RWPE1 (cell line): ENCODE results near the gene MINDY4.

Experiments used
- CTCF ChIA-PET: fragments of 350-600 bp; sonication (Branson Sonifier 250); formaldehyde crosslinking; extraction: SDS; loops from one replicate; lab custom pipeline; 2021; lab: Yijun Ruan, JAX
- POLR2A ChIA-PET: fragments of 400-600 bp; formaldehyde crosslinking; extraction: SDS; loops from one replicate; lab custom pipeline; 2020; ENCODE audit warnings: antibody characterized with exemption; ENCODE audit not compliant: low non-redundant PET; lab: Yijun Ruan, JAX
- DNase-seq: peaks from one replicate; pipeline ENCODE4 v3.0.0; 2012; ENCODE audit warnings: low spot score
- H3K27ac ChIP-seq: fragments of 450-650 bp; 2 replicates; pipeline ENCODE4 v1.5.1; 2017
- CTCF ChIP-seq: fragments of 450-650 bp; conservative IDR thresholded peaks from 2 replicates; pipeline ENCODE4 v1.5.1; 2017; ENCODE audit warnings: low read depth, mild to moderate bottlenecking

The MINDY4 gene

DNA sequence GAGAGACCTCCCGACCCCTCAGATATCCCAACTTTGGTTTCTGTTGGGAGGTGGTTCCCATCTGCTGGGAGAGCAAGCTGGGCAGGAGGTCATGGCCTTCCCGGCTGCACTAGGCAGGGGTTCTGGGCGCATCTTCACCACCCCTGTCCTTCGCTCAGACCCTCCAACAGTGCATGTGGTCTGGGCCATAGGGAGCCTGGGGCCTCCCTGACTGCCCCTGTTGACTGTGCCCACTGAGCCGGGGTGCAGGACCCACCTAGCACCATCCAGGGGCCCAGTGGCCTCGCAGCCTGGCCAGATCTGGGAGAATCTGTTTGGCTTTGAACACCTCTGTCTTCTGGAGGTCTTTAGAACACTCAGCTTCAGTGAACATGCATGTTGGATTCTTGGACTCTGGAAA is 38.0 kb upstream of the MINDY4 start:
- POLR2A ChIA-PET = no interaction called here
- no peak for TF ChIP-seq CTCF
- no peak for DNase-seq
- no peak overlapping the region for H3K27ac ChIP-seq
- CTCF ChIA-PET = no interaction called here

DNA sequence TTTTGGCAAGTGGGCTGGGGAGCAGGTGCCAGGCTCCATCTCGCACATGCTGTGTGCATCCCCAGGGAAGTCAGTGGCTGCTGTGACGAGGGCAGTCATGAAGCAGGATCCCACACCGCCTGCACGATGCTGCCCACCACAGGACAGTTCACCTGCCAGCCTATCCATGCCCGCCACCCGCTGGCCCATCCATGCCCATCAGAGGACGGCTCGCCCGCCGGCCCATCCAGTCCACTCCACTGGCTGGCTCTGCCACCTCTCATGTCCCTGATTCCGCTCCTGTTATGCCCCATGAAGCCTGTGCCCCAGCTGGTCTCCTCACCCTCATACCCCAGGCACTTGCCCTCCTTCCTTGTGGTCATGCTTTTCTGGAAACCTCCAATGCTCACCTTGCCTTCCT is 37.5 kb upstream of the MINDY4 start:
- DNase-seq = no peak
- ChIA-PET POLR2A (no interaction called here), CTCF (no interaction called here)
- H3K27ac ChIP-seq = no peak overlapping the region
- TF ChIP-seq CTCF = no peak

- POLR2A ChIA-PET = no interaction called here
- CTCF ChIA-PET = no interaction called here
- no peak for TF ChIP-seq CTCF
- DNase-seq = no peak
- H3K27ac ChIP-seq = no peak overlapping the region
Measured at GRCh38 chr7:30734497-30734896, 36.7 kb upstream of the MINDY4 start.

DNA sequence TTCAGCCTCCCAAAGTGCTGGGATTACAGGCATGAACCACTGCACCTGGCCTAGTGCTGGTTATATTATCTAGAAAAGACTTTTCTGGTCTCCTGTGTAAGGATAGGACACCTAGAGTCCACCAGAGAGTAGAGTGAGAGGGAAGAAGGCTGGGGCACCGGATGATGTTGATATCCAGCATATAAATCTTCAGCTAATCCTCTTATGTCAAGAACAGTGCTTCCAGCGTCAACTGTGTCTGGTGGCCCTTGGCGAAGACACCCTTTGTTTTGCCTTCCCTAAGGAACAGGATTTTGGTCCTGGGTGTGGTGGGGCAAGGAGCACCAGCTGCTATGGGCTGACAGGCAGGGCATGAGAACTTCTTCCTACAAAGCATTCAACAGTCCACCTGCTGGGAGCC is 35.6 kb upstream of the MINDY4 start:
- ChIA-PET POLR2A (no interaction called here), CTCF (interaction anchor here (0.5 kb wide), 1 partner anchor 106 kb away, joined by 4 read pairs; no protein-coding TSS in a partner anchor)
- no peak for TF ChIP-seq CTCF
- no peak for DNase-seq
- no peak overlapping the region for H3K27ac ChIP-seq

DNA sequence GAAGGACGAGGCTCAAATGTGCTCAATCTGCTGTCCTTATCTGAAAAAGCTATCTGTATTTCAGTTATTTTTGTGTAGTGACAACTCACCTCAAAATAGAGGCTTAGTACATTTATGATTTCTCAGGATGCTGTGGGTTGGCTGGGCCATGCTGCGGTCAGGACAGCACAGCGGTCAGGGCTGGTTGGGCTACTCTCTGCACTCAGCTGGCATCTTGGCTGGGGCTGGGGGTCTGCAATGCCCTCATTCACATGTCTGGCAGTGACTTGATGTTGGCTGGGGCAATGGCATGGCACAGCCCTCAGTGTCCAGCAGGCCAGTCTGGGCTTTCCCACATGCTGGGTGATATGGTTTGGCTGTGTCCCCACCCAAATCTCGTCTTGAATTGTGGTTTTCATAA is 34.9 kb upstream of the MINDY4 start:
- ChIA-PET POLR2A (no interaction called here), CTCF (no interaction called here)
- no peak for TF ChIP-seq CTCF
- no peak for DNase-seq
- no peak overlapping the region for H3K27ac ChIP-seq

DNA sequence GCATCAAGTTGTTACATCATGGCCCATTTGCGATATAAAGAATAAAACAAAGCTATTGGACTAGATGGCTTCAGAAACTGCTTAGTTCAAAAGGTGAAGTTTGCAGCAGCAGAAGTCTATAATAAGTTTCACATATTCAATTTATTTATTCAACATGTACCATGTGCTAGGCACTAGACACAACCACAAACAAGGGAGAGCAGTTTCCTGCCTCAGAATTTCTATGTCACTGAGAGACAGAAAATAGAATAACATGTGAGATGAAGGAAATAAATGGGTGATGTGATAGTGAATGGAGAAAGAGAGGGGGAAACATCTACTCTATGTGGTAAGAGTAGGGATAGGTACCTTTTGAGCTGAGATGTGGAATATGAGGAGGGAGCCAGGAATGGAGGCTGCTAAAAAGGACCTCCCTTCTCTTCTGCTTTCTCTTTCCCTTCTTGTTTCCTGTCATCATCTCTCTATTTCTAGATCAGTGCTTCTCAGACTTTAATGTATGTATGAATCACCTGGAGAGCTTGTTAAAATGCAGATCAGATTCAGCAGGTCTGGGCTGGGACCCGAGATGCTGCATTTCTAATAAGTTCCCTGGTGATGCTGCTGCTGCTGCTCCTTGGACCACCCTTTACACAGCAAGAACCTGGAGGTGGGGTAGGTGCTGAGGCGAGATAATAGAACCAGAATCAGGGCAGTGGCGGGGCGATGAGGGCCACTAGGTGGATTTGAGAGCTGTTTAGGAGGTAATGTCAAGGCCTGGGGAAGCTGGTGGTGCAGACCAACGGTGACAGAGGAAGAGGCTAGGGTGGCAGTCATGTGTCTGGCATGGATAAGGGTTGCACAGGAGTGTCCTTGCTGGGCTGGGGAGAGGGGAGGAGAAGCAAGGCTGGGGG is 32.9 kb upstream of the MINDY4 start:
- ChIA-PET POLR2A (no interaction called here), CTCF (interaction anchor here (0.9 to 1.3 kb wide), 3 partner anchors 9 to 61 kb away, joined by 3 to 5 read pairs (median 3); no protein-coding TSS in a partner anchor)
- H3K27ac ChIP-seq = no peak overlapping the region
- no peak for DNase-seq
- no peak for TF ChIP-seq CTCF
